Testis (tissue), 3 donors: ENCODE results near the gene PLCB1. TPM values are rescaled to one million over a fixed set of nuclear protein-coding genes. Genes with fewer than 3 reads are reported as not detected.

Experiments
- DNase-seq: peaks from one replicate; pipeline ENCODE4 v3.0.0-alpha.2; 2019
- H3K27ac ChIP-seq, 2 donors: fragments of 200-600 bp; sonication (generic); one replicate each; pipeline ENCODE4 v1.5.1; 2019
- H3K27me3 ChIP-seq: fragments of 200-600 bp; sonication (generic); one replicate; pipeline ENCODE4 v1.5.1; 2019
- H3K36me3 ChIP-seq: fragments of 200-600 bp; sonication (generic); one replicate; pipeline ENCODE4 v1.5.1; 2017; ENCODE audit warnings: low read depth; ENCODE audit errors: missing control alignments
- H3K4me1 ChIP-seq: fragments of 200-600 bp; sonication (generic); one replicate; pipeline ENCODE4 v1.5.1; 2019
- H3K4me3 ChIP-seq, 2 donors: fragments of 200-600 bp; sonication (generic); one replicate each; pipeline ENCODE4 v1.5.1; 2017 to 2019
- H3K9me3 ChIP-seq: fragments of 200-600 bp; sonication (generic); one replicate; pipeline ENCODE4 v1.5.1; 2017
- CTCF ChIP-seq, 3 experiments: fragments of 450-650 bp in 2 of 3; fragments of 200-600 bp in 1 of 3; sonication (generic) in 1 of 3; IDR thresholded peaks; one replicate each; pipeline ENCODE4 v1.5.1; 2016 to 2019; ENCODE audit warnings: antibody characterized with exemption in 3 of 3, mild to moderate bottlenecking in 2 of 3, moderate library complexity in 1 of 3
- POLR2A ChIP-seq: fragments of 450-650 bp; IDR thresholded peaks from one replicate; pipeline ENCODE4 v1.6.1; 2017; ENCODE audit warnings: antibody characterized with exemption, mild to moderate bottlenecking, moderate library complexity
- WGBS, 2 donors: methylation state at CpG; one replicate each; pipeline ENCODE4 v1.1.5; 2018; 5-methylcytosine and 5-hydroxymethylcytosine counted together
- intact Hi-C: fragments of 100-400 bp; cut with DNase I; formaldehyde crosslinking; loops from one replicate; pipeline ENCODE4 v1.15.1; 2023; ENCODE audit warnings: low total_unique reads
- polyA plus RNA-seq: library from polyadenylated mRNA; stranded (reverse); fragments of 350-450 nt; fragmentation: Illumina TruSeq; extraction: RNeasy Lipid Tissue Mini Kit (QIAGEN cat#74804); gene quantifications from one replicate; pipeline ENCODE4 v1.2.3, GENCODE V29; 2014; ENCODE audit warnings: low read depth, low replicate concordance; ENCODE audit not compliant: insufficient read depth
- total RNA-seq, 2 donors: library from RNA; depleted of rRNA; stranded (reverse); fragments of >200 nt; gene quantifications; one replicate each; pipeline ENCODE4 v1.2.3, GENCODE V29; 2016

The PLCB1 gene
- total and polyA plus RNA-seq, 3 donors from 2014 or later, result 3.1 to 9.8 (median 8.2) TPM

GRCh38 chr20:8581446-8582183 is 449.5 kb downstream of the PLCB1 start:
- Histone ChIP-seq H3K27ac (no peak overlapping the region), H3K4me3 (no peak overlapping the region), H3K27me3 (no peaks in the 10 kb centered on the region), H3K36me3 (no peaks in the 10 kb centered on the region), H3K4me1 (no peaks in the 10 kb centered on the region), H3K9me3 (no peaks in the 10 kb centered on the region)
- intact Hi-C loops, result no loop called here
- WGBS, 2 donors, result 98 to 100% methylated on average over 3 of the region's 3 CpGs
- TF ChIP-seq CTCF (IDR thresholded peaks at IDR 0.05) (no peak), POLR2A (no peak)
- DNase-seq, result no peak

- DNase-seq, result no peak
- WGBS, 2 donors, result 91 to 95% methylated on average over 1 of the region's 1 CpG
- H3K4me3 ChIP-seq, result no peak overlapping the region
- TF ChIP-seq POLR2A (no peak), CTCF (IDR thresholded peaks at IDR 0.05) (no peak)
- H3K36me3 ChIP-seq, result no peaks in the 10 kb centered on the region
- intact Hi-C loops, result no loop called here
- no peaks in the 10 kb centered on the region for H3K9me3 ChIP-seq
- H3K4me1 ChIP-seq, result no peaks in the 10 kb centered on the region
- H3K27me3 ChIP-seq, result no peaks in the 10 kb centered on the region
- H3K27ac ChIP-seq, result no peak overlapping the region
Observed at GRCh38 chr20:8583012-8583565, 451.0 kb downstream of the PLCB1 start.

GRCh38 chr20:8583566-8584043 is 451.5 kb downstream of the PLCB1 start:
- no peaks in the 10 kb centered on the region for H3K4me1 ChIP-seq
- H3K36me3 ChIP-seq, result no peaks in the 10 kb centered on the region
- no peaks in the 10 kb centered on the region for H3K9me3 ChIP-seq
- no peak overlapping the region for H3K4me3 ChIP-seq
- no peak overlapping the region for H3K27ac ChIP-seq
- DNase-seq, result no peak
- WGBS, 2 donors, result 83 to 92% methylated on average over 7 of the region's 7 CpGs
- H3K27me3 ChIP-seq, result no peaks in the 10 kb centered on the region
- TF ChIP-seq POLR2A (no peak), CTCF (IDR thresholded peaks at IDR 0.05) (no peak)
- intact Hi-C loops, result no loop called here

GRCh38 chr20:8587251-8587650 is 455.2 kb downstream of the PLCB1 start:
- H3K36me3 ChIP-seq, result no peaks in the 10 kb centered on the region
- H3K4me1 ChIP-seq, result no peaks in the 10 kb centered on the region
- H3K9me3 ChIP-seq, result no peaks in the 10 kb centered on the region
- no peak overlapping the region for H3K4me3 ChIP-seq
- WGBS, 2 donors, result 74 to 93% methylated on average over 1 of the region's 1 CpG
- intact Hi-C loops, result no loop called here
- no peak overlapping the region for H3K27ac ChIP-seq
- no peak for DNase-seq
- TF ChIP-seq CTCF (IDR thresholded peaks at IDR 0.05), result no peak
- TF ChIP-seq POLR2A, result no peak
- H3K27me3 ChIP-seq, result no peaks in the 10 kb centered on the region
